Calu3 (cell line): ENCODE measurements around the gene CLCN4. TPM values are rescaled to one million over a fixed set of nuclear protein-coding genes. Genes with fewer than 3 reads are reported as not detected.

ENCODE experiments used
- BruUV-seq: library from RNA; stranded (reverse); fragments of 400-500 nt; replicated peaks from 2 replicates; lab custom pipeline; 2021; lab: Mats Ljungman, UMichigan
- CTCF ChIA-PET: fragments of 300-600 bp; sonication (Branson Sonifier 250); formaldehyde crosslinking; loops from one replicate; lab custom pipeline; 2022; ENCODE audit warnings: antibody characterized with exemption; lab: Charles Lee
- DNase-seq: peaks from one replicate; pipeline ENCODE4 v3.0.0; 2022
- H3K27ac Mint-ChIP-seq: one replicate; pipeline ENCODE4 v1.8.0; 2022; ENCODE audit warnings: mixed read lengths; ENCODE audit not compliant: unreplicated experiment
- H3K27me3 Mint-ChIP-seq: one replicate; pipeline ENCODE4 v1.8.0; 2022; ENCODE audit warnings: mixed read lengths; ENCODE audit not compliant: unreplicated experiment
- H3K36me3 Mint-ChIP-seq: one replicate; pipeline ENCODE4 v1.8.0; 2022; ENCODE audit warnings: mild to moderate bottlenecking, moderate library complexity, mixed read lengths; ENCODE audit not compliant: insufficient read depth, unreplicated experiment
- H3K4me1 Mint-ChIP-seq: one replicate; pipeline ENCODE4 v1.8.0; 2022; ENCODE audit warnings: mild to moderate bottlenecking, low read depth, mixed read lengths; ENCODE audit not compliant: unreplicated experiment
- H3K4me3 Mint-ChIP-seq: one replicate; pipeline ENCODE4 v1.8.0; 2022; ENCODE audit warnings: mild to moderate bottlenecking, low read depth, moderate library complexity, mixed read lengths; ENCODE audit not compliant: unreplicated experiment
- H3K9me3 Mint-ChIP-seq: one replicate; pipeline ENCODE4 v1.8.0; 2022; ENCODE audit warnings: low read depth, mixed read lengths; ENCODE audit not compliant: unreplicated experiment
- CTCF ChIP-seq: fragments of 200-600 bp; IDR thresholded peaks from one replicate; pipeline ENCODE4 v1.8.0; 2022; ENCODE audit warnings: antibody characterized with exemption; ENCODE audit not compliant: unreplicated experiment
- intact Hi-C: fragments of 100-400 bp; cut with micrococcal nuclease; formaldehyde crosslinking; loops from one replicate; pipeline ENCODE4 v1.10.0; 2022; ENCODE audit not compliant: unreplicated experiment
- total RNA-seq: library from RNA; stranded (reverse); gene quantifications from 2 replicates; pipeline ENCODE4 v1.2.3, GENCODE V29; 2022

The CLCN4 gene
- total RNA-seq, 1 experiment from 2014 or later: 13.3 TPM

GRCh38 chrX:10243106-10243505 lies 86.3 kb downstream of the CLCN4 start:
- Mint-ChIP-seq H3K36me3 (no peaks in the 10 kb centered on the region), H3K27ac (no peak overlapping the region), H3K27me3 (no peaks in the 10 kb centered on the region), H3K4me1 (no peaks in the 10 kb centered on the region), H3K9me3 (no peaks in the 10 kb centered on the region), H3K4me3 (no peak overlapping the region)
- intact Hi-C loops: no loop called here
- CTCF ChIA-PET: no interaction called here
- DNase-seq: no peak
- TF ChIP-seq CTCF: no peak
- no TSS peak for BruUV-seq

GRCh38 chrX:10244915-10245622 lies 88.3 kb downstream of the CLCN4 start:
- Mint-ChIP-seq H3K36me3 (no peaks in the 10 kb centered on the region), H3K4me1 (no peaks in the 10 kb centered on the region), H3K4me3 (no peak overlapping the region), H3K27ac (no peak overlapping the region), H3K27me3 (no peaks in the 10 kb centered on the region), H3K9me3 (no peaks in the 10 kb centered on the region)
- no peak for TF ChIP-seq CTCF
- no peak for DNase-seq
- BruUV-seq: no TSS peak
- intact Hi-C loops: no loop called here
- CTCF ChIA-PET: interaction anchor here (0.6 kb wide), 1 partner anchor 472 kb away, joined by 4 read pairs; no protein-coding TSS in a partner anchor

- Mint-ChIP-seq H3K36me3 (no peaks in the 10 kb centered on the region), H3K9me3 (no peaks in the 10 kb centered on the region), H3K4me3 (no peak overlapping the region), H3K27ac (no peak overlapping the region), H3K4me1 (no peaks in the 10 kb centered on the region), H3K27me3 (no peaks in the 10 kb centered on the region)
- intact Hi-C loops: no loop called here
- CTCF ChIA-PET: no interaction called here
- no peak for TF ChIP-seq CTCF
- DNase-seq: no peak
- no TSS peak for BruUV-seq
Measured at GRCh38 chrX:10245886-10246285, 89.1 kb downstream of the CLCN4 start.

GRCh38 chrX:10246297-10246696 lies 89.5 kb downstream of the CLCN4 start:
- no peaks in the 10 kb centered on the region for H3K27me3 Mint-ChIP-seq
- H3K9me3 Mint-ChIP-seq: no peaks in the 10 kb centered on the region
- no peak overlapping the region for H3K27ac Mint-ChIP-seq
- BruUV-seq: no TSS peak
- intact Hi-C loops: no loop called here
- TF ChIP-seq CTCF: no peak
- CTCF ChIA-PET: no interaction called here
- DNase-seq: no peak
- H3K4me3 Mint-ChIP-seq: no peak overlapping the region
- no peaks in the 10 kb centered on the region for H3K4me1 Mint-ChIP-seq
- no peaks in the 10 kb centered on the region for H3K36me3 Mint-ChIP-seq
